Measurements from ENCODE around the gene ABI3BP.

ABI3BP gene

DNA sequence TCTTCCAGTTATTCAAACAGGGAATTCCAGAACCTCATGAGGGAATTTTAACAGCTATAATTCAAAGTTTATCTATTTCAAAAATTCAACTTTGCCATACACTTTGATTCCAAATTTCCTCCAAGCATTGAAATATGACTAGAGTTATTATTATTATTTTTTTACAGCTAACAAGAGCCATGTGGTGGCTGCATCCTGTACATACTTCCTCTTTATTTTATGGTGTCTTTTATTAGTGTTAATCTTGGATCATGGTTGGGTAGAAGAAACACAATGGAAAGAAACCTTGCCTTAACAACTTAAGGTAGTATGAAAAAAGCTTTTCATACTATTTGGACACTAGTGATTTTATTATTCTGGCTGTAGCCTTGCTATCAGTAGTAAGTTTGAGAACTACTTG lies 231.3 kb downstream of the ABI3BP start:
- peak in 1 of 2 donors; percentile 17 for DNase-seq

DNA sequence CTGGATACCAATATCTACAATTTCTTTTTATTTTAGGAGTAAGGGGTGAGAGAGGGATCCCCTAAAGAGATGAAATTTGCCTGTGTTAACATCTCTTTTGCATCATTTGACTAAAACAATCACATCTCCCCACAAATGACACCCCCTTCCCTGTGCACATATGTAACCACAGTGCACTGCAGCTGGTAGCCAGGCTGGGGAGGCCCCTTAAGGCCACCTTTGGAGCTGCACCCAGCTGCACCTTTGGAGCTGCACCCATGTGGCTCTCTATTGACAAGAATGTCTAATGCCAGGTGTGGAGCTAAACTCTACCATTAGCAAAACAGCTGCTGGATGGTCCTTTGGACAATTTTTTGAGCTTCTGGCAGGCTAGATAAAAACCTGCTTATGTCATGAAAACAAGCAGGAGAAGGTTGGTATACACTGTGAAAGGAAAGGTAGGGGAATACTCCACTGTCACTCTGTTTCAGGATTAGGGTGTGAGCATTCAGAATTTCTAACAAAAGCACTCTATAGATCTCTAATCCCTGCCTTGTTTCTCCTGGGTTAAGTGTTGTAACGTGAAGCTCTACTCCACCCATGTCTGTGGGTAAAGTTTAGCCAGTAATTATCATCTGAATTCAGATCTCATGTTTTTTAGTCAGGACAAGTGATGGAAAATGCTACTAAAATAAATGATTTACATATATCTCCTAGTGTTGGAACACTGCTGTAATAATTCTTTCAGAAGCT lies 231.8 kb downstream of the ABI3BP start:
- no peak for DNase-seq

DNA sequence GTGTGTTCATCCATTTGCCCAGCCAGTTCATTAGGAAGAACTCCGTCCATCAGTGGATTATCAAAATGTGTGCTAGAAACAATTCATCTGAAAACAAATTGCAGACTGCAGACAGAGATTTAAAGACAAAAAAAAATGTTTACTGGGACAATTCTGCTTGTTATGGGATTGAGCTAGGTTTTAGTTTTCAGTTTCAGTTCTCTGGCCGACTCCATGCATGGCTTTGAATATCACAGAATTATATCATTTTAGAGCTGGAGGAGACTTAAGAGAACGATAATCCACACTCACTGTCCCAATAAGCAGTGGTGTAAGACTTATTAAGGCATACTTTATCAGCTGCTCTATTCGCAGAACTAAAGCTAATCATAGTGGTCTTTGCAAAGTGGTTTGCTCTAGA lies 232.8 kb downstream of the ABI3BP start:
- DNase-seq, result no peak

DNA sequence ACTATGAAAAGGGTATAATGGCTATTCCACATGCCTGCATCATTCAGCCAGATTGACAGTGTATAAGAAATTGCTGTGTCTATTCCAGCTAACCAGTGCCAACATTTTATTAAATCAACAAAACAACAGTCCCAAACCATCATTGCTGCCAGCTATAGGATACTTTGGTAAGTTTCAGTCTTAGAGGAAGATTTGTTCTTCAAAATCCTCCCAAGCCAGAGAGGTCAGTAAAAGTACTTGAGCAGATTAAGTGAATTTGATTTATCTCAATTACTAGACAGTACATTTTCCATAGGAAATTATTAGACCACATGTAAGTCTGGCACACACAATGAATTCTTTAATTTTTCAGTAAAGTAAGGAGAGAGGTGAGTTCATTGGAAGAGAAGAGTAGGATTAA lies 233.3 kb downstream of the ABI3BP start:
- DNase-seq, result no peak

DNA sequence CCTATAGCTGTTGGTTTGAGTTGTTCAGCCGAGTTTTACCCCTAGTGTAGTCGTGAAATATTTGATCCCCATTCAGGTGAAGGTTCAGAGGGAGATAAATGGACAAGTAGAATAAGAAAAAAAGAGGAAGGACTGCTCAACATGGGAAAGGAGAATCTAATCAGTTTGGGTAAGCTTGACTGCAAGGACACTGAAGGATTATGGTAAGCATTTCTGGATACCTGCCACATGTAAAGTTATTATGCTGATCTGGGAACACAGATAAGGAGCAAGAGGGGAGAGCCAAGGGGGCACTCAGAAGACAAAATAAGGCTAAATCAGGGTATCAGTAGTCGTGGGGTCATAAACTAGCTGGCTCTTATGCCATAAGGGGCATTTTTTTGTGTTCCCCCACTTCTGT lies 234.1 kb downstream of the ABI3BP start:
- no peak for DNase-seq

DNA sequence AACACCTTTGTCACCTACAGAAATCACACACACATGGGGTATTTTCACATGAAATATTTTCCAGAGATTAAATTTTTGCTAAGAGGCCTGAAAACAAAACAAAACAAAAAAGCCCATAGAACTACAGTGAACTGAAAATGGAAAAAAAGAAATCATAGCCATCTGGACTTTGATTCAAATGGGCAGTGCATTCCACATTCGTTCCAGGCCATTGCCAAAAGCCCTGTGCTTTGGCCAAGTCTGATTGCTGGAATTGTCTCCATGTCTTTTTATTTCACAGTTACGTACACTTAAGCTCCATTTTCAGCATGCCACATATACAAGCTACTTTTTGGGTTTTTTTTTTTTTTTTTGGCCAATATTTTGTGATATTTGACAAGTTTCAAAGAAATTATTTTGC lies 236.8 kb downstream of the ABI3BP start:
- DNase-seq, result no peak

DNA sequence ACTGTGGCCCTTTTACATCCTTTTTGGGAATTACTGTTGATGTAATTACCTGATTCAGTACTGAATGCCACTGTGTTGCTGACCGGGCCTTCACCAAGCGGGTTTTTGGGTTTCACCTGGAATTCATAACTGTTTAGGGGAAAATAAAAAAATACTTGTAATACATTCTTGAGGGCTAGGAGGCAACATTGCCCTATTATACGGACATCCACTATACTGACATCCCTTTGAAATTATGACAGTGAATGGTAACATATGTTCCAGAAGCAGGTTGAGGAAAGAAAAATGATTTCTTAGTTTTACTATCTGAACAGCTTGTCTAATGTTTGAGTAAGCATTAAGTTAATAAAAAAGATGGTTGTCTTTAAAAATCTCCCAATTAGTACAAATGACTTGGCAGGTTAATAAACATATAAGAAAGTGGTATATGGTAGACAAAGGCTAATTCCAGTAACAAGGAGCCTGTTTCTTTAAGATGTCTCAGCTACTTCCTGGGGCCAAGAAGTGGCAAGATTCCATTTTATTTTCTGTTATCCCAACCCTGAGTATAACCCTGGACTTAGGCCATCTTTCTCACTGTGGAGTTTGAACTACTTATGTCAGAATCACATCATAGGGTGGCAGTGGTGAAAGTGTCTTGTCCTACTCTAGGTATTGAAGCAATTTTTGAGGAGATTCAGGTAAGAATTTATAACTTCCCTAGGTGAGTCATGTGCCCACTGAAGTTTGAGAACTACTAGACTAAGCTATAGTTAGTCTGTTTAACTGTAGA lies 238.5 kb downstream of the ABI3BP start:
- DNase-seq, result no peak

DNA sequence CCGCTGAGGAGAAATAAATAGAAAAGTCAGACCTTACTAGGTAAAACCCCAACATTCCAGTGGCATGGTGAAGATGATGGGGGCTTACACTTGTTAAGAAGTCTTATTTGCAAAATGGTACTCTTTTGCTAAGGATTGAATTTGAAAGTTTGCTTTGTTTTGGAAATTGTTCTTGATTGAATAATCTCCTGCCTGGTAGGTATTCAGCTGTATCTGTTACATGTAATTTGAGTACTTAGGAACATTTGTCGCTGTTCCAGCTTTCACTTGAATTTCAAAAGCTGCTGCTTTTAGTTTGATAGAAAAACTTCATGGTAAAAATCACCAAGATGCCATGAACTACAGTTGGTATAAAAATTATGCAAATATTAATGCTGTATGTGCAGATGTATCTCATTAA lies 239.4 kb downstream of the ABI3BP start:
- no peak for DNase-seq

DNA sequence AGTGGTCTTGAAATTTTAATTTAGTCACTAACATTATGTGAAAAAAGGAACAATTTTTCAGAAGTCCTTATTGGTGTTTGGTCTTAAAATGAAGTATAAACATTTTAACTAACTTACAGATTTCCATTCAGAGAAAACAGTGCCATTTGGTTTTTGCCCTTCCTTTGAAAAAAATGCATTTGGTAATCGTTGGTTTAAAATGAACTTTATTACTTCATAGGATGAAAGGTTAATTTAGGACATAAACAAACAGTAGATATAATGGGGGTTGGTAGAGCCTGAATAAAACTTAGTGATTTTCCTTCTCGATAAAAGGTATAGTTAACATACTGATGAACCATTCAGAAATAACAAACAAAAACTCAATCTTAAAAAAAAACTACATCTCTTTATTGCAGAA lies 244.3 kb downstream of the ABI3BP start:
- no peak for DNase-seq

DNA sequence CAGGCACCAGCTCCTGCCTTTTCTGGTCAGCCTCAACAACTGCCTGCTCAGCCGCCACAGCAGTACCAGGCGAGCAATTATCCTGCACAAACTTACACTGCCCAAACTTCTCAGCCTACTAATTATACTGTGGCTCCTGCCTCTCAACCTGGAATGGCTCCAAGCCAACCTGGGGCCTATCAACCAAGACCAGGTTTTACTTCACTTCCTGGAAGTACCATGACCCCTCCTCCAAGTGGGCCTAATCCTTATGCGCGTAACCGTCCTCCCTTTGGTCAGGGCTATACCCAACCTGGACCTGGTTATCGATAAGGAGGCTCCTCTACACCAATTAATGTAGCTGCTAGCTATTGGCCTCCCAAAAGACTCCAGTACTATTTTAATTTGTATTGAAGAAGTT lies 245.0 kb downstream of the ABI3BP start:
- no peak for DNase-seq

DNA sequence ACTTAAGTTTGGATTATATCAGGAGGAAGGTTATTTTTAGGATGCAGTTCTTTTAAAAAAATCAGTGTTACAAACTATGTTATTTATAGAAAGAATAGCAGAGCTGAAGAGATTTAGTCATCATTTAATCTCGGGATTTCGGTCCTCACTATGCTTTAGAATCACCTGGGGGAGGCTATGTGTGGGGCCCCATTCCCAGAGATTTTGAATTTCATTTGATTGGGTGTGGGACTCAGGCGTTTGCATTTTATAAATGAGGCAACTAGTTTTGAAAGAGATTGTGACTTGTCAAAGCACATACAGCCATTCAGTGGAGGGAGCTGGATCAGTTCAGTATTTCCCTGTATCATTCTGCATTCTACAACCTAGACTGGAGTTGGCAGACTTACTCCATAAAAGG lies 247.1 kb downstream of the ABI3BP start:
- no peak for DNase-seq

DNA sequence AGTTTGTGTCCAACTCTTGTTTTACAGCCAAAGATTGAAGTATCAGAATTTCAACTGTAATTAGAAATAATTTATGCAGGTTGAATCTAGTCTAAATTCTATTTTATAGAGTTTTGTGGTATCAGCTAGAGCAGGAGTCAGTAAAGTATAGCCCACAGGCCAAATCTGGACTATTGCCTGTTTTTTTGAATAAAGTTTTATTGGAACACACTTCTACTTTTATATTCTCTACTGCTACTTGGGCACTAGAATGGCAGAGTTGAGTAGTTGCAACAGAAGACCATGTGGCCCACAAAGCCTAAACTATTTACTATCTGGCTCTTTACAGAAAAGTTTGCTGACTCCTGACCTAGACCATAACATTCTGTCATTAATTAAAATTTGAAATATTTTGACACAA lies 247.6 kb downstream of the ABI3BP start:
- no peak for DNase-seq

DNA sequence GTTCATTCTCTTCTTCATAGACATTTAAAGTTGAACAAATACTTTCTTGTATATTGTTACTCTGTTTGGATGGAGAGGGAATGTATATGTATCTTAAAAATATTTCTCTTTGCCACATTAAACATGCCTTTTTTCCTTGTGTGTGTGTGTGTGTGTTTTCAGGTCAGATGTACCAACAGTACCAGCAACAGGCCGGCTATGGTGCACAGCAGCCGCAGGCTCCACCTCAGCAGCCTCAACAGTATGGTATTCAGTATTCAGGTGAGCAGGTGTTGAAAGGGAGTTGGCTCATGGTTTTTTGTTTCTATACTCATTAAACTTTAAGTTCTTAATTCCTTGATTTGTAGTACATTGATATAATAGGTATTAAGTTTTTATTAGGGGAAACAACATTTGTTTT lies 248.6 kb downstream of the ABI3BP start:
- no peak for DNase-seq

DNA sequence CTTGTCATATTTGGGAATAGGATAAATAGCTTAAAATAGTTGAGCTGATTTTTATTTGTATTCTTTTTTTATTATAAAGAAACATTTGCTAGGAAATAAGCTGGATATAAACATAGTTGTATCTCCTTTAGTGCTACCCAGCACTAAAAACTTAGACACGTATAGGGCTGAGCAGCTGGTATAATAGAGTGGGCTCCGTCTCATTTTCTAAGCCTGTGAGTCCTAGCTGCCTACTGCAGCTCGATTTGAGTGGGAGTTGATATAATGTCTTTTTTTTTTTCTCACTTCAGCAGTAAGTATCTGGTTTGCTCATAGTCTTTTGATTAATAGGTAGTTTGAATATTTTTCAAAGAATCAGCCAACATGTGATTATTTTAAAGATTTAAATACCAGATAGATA lies 249.7 kb downstream of the ABI3BP start:
- no peak for DNase-seq

DNA sequence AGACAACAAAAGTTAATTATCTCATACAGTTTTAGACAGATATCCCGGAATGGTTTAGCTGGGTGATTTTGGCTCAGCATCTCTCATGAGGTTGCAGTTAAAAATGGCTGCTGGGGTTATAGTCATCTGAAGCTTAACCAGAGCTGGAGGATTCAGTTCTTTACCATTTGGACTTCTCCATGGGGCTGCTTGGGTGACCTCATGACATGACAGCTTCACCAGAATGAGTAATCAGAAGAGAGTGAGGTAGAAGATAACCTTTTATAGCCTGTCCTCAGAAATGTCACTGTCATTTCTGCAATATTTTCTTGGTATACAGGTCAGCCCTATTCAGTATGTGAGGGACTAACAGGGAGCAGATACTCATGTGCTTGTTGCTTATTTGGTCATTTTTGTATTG lies 253.0 kb downstream of the ABI3BP start:
- no peak for DNase-seq

DNA sequence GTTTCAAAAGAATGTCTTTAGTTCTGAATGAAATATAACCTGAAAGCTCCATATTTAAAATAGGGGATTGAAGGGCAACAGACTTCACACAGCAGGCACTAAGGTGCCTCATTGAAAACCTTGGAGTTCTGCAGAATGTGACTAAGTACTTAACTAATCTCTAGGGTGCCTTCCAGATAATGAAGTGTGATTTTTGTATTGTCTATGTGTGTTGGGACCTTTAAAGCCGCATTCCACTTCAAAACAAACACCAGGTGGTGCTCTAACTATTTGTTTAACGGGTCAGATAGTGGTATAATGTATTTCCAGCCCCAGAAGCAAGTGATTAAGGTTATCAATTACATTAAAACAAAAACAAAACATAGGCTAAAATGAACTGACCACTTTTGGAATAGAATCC lies 255.9 kb downstream of the ABI3BP start:
- DNase-seq, result no peak

DNA sequence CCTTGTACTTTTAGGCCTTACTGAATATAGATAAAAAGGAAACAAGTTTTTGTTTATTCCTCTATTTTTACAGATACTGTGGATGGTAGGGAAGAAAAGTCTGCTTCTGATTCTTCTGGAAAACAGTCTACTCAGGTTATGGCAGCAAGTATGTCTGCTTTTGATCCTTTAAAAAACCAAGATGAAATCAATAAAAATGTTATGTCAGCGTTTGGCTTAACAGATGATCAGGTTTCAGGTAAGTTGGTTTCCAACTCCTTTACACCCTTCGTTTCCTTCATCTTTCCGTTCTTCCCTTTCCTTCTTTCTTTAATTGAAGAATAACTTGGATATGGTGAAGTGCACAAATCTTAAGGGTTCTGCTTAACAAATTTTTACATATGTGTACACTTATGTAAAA lies 260.8 kb downstream of the ABI3BP start:
- no peak for DNase-seq

DNA sequence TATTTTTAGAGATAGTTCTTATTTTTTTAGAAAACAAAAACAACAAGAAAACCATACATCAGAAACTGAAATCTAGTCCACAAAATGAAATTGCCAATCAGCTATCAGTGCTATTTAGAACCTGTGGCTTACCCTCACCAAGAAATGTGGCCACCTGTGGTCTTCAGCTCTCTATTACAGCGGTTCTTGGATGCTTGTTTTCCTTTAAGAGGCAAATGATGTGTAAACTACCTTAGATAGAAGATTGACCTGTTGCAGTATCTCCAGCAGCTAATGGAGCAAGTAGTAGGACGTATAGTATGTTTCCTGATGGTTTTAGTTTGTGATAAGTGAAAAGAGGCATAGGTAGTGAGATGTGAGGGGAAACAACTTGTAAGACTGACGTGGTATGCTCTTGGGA lies 262.7 kb downstream of the ABI3BP start:
- DNase-seq, result no peak

DNA sequence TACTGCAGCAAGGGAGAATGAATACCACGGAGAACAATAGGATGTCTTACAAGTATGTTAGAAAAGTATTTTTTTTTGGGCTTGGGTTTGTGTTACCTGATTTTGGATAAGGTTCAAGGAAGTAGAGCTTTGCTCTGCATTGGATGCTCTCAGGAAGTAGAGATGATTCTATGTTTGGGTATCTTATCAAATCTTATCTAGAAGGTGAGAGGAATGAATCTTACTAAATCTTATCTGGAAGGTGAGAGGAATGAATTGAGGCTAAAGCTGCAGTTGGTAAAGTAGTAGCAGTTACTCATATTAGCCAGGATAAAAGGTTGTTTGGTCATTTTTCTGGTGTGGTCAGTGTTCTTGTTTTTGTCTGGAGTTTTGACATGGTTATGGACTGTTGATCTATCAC lies 266.5 kb downstream of the ABI3BP start:
- no peak for DNase-seq

DNA sequence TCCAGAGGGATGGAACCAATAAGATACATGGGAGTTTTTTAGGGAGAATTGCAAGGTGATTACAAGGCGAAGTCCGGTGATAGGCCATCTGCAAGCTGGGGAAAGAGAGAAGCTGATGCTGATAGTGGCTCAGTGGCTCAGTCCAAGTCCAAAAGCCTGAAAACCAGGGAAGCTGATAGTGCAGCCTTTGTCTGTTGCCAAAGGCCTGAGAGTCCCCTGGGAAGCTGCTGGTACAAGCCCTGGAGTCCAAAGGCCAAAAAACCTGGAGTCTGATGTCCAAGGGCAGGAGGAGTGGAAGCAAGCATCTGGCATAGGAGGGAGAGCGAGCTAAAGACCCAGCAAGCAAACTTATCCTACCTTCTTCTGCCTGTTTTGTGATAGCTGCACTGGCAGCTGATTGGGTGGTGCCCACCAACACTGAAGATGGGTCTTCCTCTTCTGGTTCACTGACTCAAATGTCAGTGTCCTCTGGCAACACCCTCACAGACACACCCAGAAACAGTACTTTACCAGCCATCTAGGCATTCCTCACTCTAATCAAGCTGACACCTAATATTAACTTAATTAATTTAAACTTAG lies 267.2 kb downstream of the ABI3BP start:
- no peak for DNase-seq

DNA sequence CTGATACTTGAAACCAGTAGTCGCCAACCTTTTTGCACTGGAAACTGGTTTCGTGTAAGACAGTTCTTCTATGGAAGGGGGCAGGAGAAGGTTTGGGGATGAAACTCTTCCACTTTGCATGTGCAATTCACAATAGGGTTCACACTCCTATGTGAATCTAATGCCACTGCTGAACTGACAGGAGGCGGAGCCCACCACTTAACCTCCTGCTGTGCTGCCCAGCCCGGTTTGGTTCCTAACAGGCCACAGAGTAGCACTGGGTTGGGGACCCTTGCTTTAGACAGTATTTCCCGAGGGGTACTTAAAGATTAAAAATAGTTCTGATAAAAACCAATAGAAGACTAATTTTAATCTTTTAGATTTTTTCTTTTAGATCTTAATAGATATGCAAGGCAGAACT lies 272.8 kb downstream of the ABI3BP start:
- no peak for DNase-seq

DNA sequence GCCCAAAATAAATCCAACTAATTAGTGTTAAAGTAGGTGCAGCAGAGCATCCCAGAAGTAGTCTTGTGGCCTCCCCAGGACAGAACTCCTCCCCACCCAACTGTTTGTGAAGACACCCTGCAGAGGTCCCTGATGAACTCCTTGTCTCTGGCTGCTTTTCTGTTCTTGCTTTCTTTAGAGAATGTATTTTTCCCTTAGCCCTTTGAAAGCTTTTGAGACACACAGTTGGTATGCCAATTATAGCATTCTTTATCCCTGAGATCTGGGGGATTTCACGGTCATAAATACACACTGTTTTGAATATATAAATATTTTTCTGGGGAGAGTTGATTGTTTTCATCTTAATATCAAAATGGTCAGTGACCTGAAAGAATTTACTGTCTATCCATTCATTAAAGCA lies 274.1 kb downstream of the ABI3BP start:
- DNase-seq, result no peak

DNA sequence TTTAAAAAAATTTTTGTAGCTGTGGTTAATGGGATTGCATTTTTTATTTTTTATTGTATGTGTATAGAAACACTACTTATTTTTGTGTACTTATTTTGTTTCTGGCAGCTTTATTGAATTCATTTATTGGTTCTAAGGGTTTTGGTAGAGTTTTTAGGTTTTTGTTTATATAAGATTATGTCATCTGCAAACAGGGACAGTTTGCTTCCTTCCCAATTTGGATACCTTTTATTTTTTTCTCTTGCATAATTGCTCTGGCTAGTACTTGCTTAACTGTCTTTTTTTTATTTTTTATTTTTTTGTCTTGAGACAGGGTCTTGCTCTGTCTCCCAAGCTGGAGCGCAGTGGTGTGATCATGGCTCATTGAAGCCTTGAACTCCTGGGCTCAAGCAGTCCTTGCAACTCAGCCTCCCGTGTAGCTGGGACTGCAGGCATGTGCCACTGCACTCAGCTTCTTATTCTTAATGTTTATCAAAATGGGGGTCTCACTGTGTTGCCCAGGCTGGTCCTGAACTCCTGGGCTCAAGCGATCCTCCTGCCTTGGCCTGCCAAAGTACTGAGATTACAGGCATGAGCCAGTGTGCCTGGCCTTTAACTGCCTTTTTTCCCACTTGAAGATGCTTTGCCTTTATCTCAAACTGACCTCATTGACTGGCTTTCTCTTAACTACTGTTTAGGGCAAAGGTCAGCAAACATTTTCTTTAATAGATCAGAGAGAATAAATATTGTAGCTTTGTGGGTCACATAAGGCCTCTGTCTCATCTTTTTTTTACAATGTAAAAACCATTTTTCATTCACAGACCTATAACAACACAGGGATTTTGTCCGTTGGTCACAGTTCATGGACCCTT lies 275.4 kb downstream of the ABI3BP start:
- no peak for DNase-seq
